ENCODE measurements around the gene ZBTB8OS.

DNA sequence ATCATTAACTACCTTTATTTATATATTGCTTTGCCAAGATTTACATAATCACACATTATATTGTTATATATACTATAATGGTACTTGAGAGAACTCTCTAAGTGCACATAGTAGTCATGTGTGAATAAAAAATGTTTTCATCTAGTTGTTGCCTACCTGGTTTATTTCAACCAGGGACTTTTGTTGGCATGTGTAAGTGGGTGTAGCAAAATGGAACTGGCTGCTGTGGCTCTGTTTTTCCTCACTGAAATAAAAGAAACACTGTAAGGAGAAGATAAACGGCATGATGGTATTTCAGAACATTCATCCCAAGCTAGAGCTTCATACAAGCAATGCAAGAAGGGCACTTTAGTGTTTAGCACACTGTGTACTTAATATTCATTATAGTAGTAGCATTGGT lies 15.6 kb upstream of the ZBTB8OS start:
- TF ChIP-seq CTCF (conservative IDR thresholded peaks at IDR 0.05): no peak
- TF ChIP-seq EZH2 (IDR thresholded peaks at IDR 0.05; ENCODE audit: low read depth): no peak

Data from PC-9 (cell line).